GM12878 (cell line): ENCODE measurements around the gene GJA5. TPM values are rescaled to one million over a fixed set of nuclear protein-coding genes. Genes with fewer than 3 reads are reported as not detected.

Experiments
- ATAC-seq: fragments of 200-7000 bp; cut with Tn5 transposase; 3 replicates; pipeline ENCODE4 v1.9.1; 2020; ENCODE audit warnings: mild to moderate bottlenecking, moderate library complexity
- BruUV-seq: library from RNA; stranded (reverse); fragments of 400-500 nt; replicated peaks from 2 replicates; lab custom pipeline; 2021; lab: Mats Ljungman, UMichigan
- CTCF ChIA-PET: fragments of 300-600 bp; sonication (Branson Sonifier 250); formaldehyde crosslinking; extraction: SDS; loops from one replicate; lab custom pipeline; 2021; ENCODE audit warnings: inconsistent platforms; lab: Yijun Ruan, JAX
- POLR2A ChIA-PET: fragments of 350-600 bp; formaldehyde crosslinking; extraction: SDS; loops from one replicate; lab custom pipeline; 2021; ENCODE audit warnings: inconsistent platforms; lab: Charles Lee
- RAD21 ChIA-PET: fragments of 300-600 bp; sonication (Branson Sonifier 250); formaldehyde crosslinking; loops from one replicate; lab custom pipeline; 2023; ENCODE audit warnings: antibody characterized with exemption; ENCODE audit not compliant: unreplicated experiment; lab: Charles Lee
- SMC1A ChIA-PET: fragments of 300-600 bp; sonication (Branson Sonifier 250); formaldehyde crosslinking; loops from one replicate; lab custom pipeline; 2023; ENCODE audit not compliant: unreplicated experiment, uncharacterized antibody; lab: Charles Lee
- DNase-seq: peaks from one replicate; pipeline ENCODE4 v3.0.0-alpha.2; 2011; ENCODE audit warnings: low read depth, low spot score
- FAIRE-seq: peaks from 3 replicates; lab custom pipeline; 2011; peaks lifted over from hg19 to GRCh38; lab: Jason Lieb, UNC
- H2AFZ ChIP-seq: 2 replicates; pipeline ENCODE4 v1.6.0; 2011; ENCODE audit warnings: low read depth, low read length, control low read depth; ENCODE audit not compliant: control insufficient read depth
- H3K27ac ChIP-seq: 2 replicates; pipeline ENCODE4 v1.5.1; 2011; ENCODE audit warnings: control low read depth; ENCODE audit not compliant: control insufficient read depth, insufficient read depth
- H3K27me3 ChIP-seq, 2 experiments: replicated peaks in 1 of 2; 2 replicates each; pipeline versions ENCODE4 v1.6.0 to v1.6.1; 2011; ENCODE audit warnings: low read length in 1 of 2; ENCODE audit not compliant: control insufficient read depth in 2 of 2, insufficient read depth in 2 of 2
- H3K36me3 ChIP-seq, 2 experiments: 2 replicates each; pipeline ENCODE4 v1.5.1; 2011; ENCODE audit warnings: low read length in 1 of 2; ENCODE audit not compliant: control insufficient read depth in 2 of 2, insufficient read depth in 2 of 2
- H3K4me1 ChIP-seq: 2 replicates; pipeline ENCODE4 v1.6.1; 2011; ENCODE audit warnings: mild to moderate bottlenecking, low read length, moderate library complexity, mixed read lengths; ENCODE audit not compliant: control insufficient read depth, insufficient read depth
- H3K4me2 ChIP-seq: 2 replicates; pipeline ENCODE4 v1.6.0; 2011; ENCODE audit warnings: control low read depth; ENCODE audit not compliant: control insufficient read depth, insufficient read depth
- H3K4me3 ChIP-seq: fragments of 200-600 bp; sonication (generic); 2 replicates; pipeline ENCODE4 v1.5.1; 2016
- H3K79me2 ChIP-seq: 2 replicates; pipeline ENCODE4 v1.6.0; 2011; ENCODE audit warnings: low read length; ENCODE audit not compliant: control insufficient read depth, insufficient read depth
- H3K9ac ChIP-seq: 2 replicates; pipeline ENCODE4 v1.8.0; 2011; ENCODE audit warnings: low read length, control low read depth, mixed read lengths; ENCODE audit not compliant: control insufficient read depth, insufficient read depth
- H3K9me3 ChIP-seq: replicated peaks from 3 replicates; pipeline ENCODE4 v1.5.1; 2011; ENCODE audit warnings: mild to moderate bottlenecking, low read length; ENCODE audit not compliant: control insufficient read depth, insufficient read depth
- H4K20me1 ChIP-seq: 2 replicates; pipeline ENCODE4 v1.6.0; 2011; ENCODE audit not compliant: control insufficient read depth, insufficient read depth
- CBX3 ChIP-seq: fragments of 200-600 bp; sonication (generic); IDR thresholded peaks from 2 replicates; pipeline ENCODE4 v1.6.1; 2016; ENCODE audit warnings: low read depth, borderline replicate concordance
- HDAC2 ChIP-seq: fragments of 200-600 bp; sonication (generic); IDR thresholded peaks from 2 replicates; pipeline ENCODE4 v1.6.1; 2017
- KLF5 ChIP-seq: fragments of 450-650 bp; IDR thresholded peaks from 2 replicates; pipeline ENCODE4 v1.6.1; 2014; ENCODE audit warnings: mild to moderate bottlenecking; ENCODE audit not compliant: partially characterized antibody
- LARP7 ChIP-seq: fragments of 450-650 bp; IDR thresholded peaks from 2 replicates; pipeline ENCODE4 v1.6.1; 2017; ENCODE audit warnings: mild to moderate bottlenecking
- MEF2B ChIP-seq: fragments of 450-650 bp; IDR thresholded peaks from 2 replicates; pipeline ENCODE4 v1.6.1; 2018; ENCODE audit warnings: mild to moderate bottlenecking, moderate library complexity; ENCODE audit not compliant: partially characterized antibody, poor library complexity, severe bottlenecking
- MYB ChIP-seq: fragments of 150-350 bp; IDR thresholded peaks from 2 replicates; pipeline ENCODE4 v1.6.1; 2014; ENCODE audit warnings: mild to moderate bottlenecking, low read depth, low read length, borderline replicate concordance
- PML ChIP-seq: IDR thresholded peaks from 2 replicates; pipeline ENCODE4 v1.6.1; 2012; ENCODE audit warnings: low read length, inconsistent platforms
- POLR2A ChIP-seq: IDR thresholded peaks from 2 replicates; pipeline ENCODE4 v1.6.1; 2011; ENCODE audit warnings: low read depth, mild to moderate bottlenecking, low read length
- SREBF1 ChIP-seq: IDR thresholded peaks from 2 replicates; pipeline ENCODE4 v1.6.1; 2012; ENCODE audit warnings: mild to moderate bottlenecking, low read length
- SRF ChIP-seq, 2 experiments: IDR thresholded peaks; 2 replicates each; pipeline ENCODE4 v1.6.1; 2011; ENCODE audit warnings: low read depth in 2 of 2, low read length in 2 of 2, mild to moderate bottlenecking in 1 of 2, moderate library complexity in 1 of 2
- ZNF207 ChIP-seq: fragments of 450-650 bp; IDR thresholded peaks from 2 replicates; pipeline ENCODE4 v1.6.1; 2014; ENCODE audit warnings: antibody characterized with exemption, mild to moderate bottlenecking, borderline replicate concordance
- WGBS: methylation state at CpG from one replicate; pipeline ENCODE4 v1.1.6; 2016; ENCODE audit warnings: low lambda C conversion rate; ENCODE audit not compliant: insufficient replicate concordance, insufficient coverage; ENCODE audit errors: missing lambda C conversion rate; 5-methylcytosine and 5-hydroxymethylcytosine counted together
- in situ Hi-C: fragments of 300-500 bp; cut with MboI; formaldehyde crosslinking; loops from 9 replicates; pipeline ENCODE4 v1.14.3; 2018; ENCODE audit warnings: mixed read lengths
- intact Hi-C: fragments of 100-400 bp; cut with micrococcal nuclease; formaldehyde crosslinking; loops from one replicate; pipeline ENCODE4 v1.14.2; 2022; ENCODE audit not compliant: unreplicated experiment
- polyA plus RNA-seq, 11 experiments: library from polyadenylated mRNA; depleted of rRNA in 4 of 11; unstranded in 6 of 11; stranded (reverse) in 5 of 11; fragments of >200 nt; fragmentation: Nextera tagmentation in 4 of 11; fragmentation: Illumina TruSeq in 1 of 11; extraction: Ambion mirVana in 4 of 11; extraction: Trizol in 1 of 11; gene quantifications; 1 replicate in 1 of 11; 2 replicates in 10 of 11; pipeline versions ENCODE4 v1.2.1 to v1.2.3, GENCODE V29; 2011 to 2016; ENCODE audit warnings: inconsistent platforms in 2 of 11, missing spikeins in 2 of 11, low read depth in 1 of 11
- total RNA-seq, 4 experiments: library from RNA; depleted of rRNA in 3 of 4; stranded (reverse); fragments of >200 nt in 3 of 4; fragmentation: Illumina TruSeq in 1 of 4; extraction: Trizol in 1 of 4; gene quantifications; 2 replicates each; pipeline versions ENCODE4 v1.2.1 to v1.2.3, GENCODE V29; 2013 to 2021

Gene GJA5
- total and polyA plus RNA-seq, 10 of the 15 experiments (the other 5 are each of a cell fraction or from before 2014, with no cell fraction given): not detected

GRCh38 chr1:147800804-147801203, 40.4 kb upstream of the GJA5 start:
- DNase-seq (no peak), FAIRE-seq (no peak), ATAC-seq (no peak)
- CTCF ChIA-PET: no interaction called here
- in situ Hi-C loops (no loop called here), intact Hi-C loops (no loop called here)
- RAD21 ChIA-PET: no interaction called here
- H3K9ac ChIP-seq: no peak overlapping the region
- SMC1A ChIA-PET: no interaction called here
- H3K79me2 ChIP-seq: no peaks in the 10 kb centered on the region
- H3K9me3 ChIP-seq: no peaks in the 10 kb centered on the region
- no peak overlapping the region for H2AFZ ChIP-seq
- H3K27ac ChIP-seq: no peak overlapping the region
- no peak for TF ChIP-seq CBX3
- TF ChIP-seq SRF (IDR thresholded peaks at IDR 0.05; ENCODE audit: low read depth in 2 of 2, low read length in 2 of 2): no peak
- TF ChIP-seq MEF2B: no peak
- TF ChIP-seq HDAC2: no peak
- TF ChIP-seq LARP7: no peak
- TF ChIP-seq KLF5: no peak
- no peak for TF ChIP-seq ZNF207
- TF ChIP-seq PML: no peak
- no peak for TF ChIP-seq POLR2A
- no peak for TF ChIP-seq SREBF1
- WGBS: 29% methylated on average over 2 of the region's 2 CpGs
- no TSS peak for BruUV-seq
- H3K4me1 ChIP-seq: no peaks in the 10 kb centered on the region
- H3K27me3 ChIP-seq: peaks cover 0 to 3% of the 10 kb centered on the region in 2 experiments; a peak in 1 of 4 replicates
- no peaks in the 10 kb centered on the region for H3K36me3 ChIP-seq
- POLR2A ChIA-PET: no interaction called here
- H4K20me1 ChIP-seq: no peaks in the 10 kb centered on the region
- H3K4me2 ChIP-seq: no peak overlapping the region
- H3K4me3 ChIP-seq: no peak overlapping the region

GRCh38 chr1:147798731-147799130, 38.3 kb upstream of the GJA5 start:
- H3K27ac ChIP-seq: no peak overlapping the region
- DNase-seq (no peak), ATAC-seq (no peak), FAIRE-seq (no peak)
- 3% methylated on average over 3 of the region's 3 CpGs for WGBS
- H3K9ac ChIP-seq: no peak overlapping the region
- ChIA-PET CTCF (no interaction called here), RAD21 (no interaction called here), POLR2A (no interaction called here), SMC1A (no interaction called here)
- intact Hi-C loops (no loop called here), in situ Hi-C loops (no loop called here)
- no TSS peak for BruUV-seq
- no peaks in the 10 kb centered on the region for H3K9me3 ChIP-seq
- H3K36me3 ChIP-seq: no peaks in the 10 kb centered on the region
- no peaks in the 10 kb centered on the region for H3K79me2 ChIP-seq
- H3K4me2 ChIP-seq: no peak overlapping the region
- no peak overlapping the region for H3K4me3 ChIP-seq
- no peaks in the 10 kb centered on the region for H4K20me1 ChIP-seq
- no peak overlapping the region for H2AFZ ChIP-seq
- H3K4me1 ChIP-seq: no peaks in the 10 kb centered on the region
- no peak for TF ChIP-seq MYB
- H3K27me3 ChIP-seq: peaks cover 0 to 6% of the 10 kb centered on the region in 2 experiments; a peak in 2 of 4 replicates
